AML-193 (cell line): Measurements from ENCODE around the gene SNX9.
A peak's percentile ranks its signal among the peaks of the same experiment; 100 is the strongest.
"Not testable (repeated sequence)": the region's sequence is repeated elsewhere in the genome, so short reads cannot be mapped to it uniquely, and the experiment has no call there.

Source experiments
- DNase-seq, 2 experiments: peaks; one replicate each; lab custom pipeline; 2025; lab: John Stamatoyannopoulos, UW

SNX9 gene

DNA sequence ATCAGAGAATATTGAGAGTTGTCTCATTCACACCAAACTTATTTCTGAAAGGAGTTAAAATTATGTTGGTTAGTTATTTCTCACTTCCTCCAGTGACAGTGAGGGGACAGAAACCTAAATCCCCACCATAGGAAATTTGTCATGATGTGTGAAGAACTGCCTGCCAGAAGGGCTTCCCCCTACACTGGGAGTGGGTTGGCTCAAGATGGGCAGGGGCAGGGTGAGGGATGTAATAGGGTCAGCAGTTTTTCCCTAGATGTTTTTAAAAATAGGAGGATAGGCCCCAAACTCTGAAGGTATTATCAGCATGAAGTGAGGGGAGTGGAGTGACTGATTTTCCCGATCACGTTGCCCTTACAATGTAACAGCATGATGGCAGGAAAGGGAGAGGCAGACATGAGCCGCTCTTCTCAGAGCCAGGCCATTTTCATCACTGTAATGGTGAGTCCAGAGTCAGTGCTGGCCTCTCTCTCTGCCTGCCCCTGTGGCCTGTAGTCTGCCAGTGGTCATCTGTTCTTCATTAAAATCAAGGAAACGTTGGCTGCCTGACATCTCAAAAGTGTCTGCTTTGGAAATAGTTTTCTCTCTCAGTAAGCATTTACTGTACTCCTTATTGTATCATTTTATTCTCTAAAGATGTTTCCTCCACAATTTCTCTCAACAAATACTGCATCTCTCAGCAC, 98.8 kb downstream of the SNX9 start:
- DNase-seq, result no peak

DNA sequence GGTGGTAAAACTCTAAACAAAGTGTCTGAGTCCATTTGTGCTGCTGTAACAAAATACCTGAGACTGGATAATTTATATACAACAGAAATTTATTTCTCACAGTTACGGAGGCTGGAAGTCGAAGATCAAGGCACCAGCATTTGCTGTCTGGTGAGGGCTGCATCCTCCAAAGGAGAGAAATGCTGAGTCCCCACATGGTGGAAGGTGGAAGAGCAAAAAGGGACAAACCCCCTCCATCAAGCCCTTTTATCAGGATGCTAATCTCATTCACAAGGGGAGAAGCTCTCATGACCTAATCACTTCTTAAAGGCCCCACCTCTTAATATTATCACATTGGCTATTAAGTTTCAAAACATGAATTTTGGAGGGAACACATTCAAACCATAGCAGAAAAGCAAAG, 102.7 kb downstream of the SNX9 start:
- DNase-seq, result no peak

DNA sequence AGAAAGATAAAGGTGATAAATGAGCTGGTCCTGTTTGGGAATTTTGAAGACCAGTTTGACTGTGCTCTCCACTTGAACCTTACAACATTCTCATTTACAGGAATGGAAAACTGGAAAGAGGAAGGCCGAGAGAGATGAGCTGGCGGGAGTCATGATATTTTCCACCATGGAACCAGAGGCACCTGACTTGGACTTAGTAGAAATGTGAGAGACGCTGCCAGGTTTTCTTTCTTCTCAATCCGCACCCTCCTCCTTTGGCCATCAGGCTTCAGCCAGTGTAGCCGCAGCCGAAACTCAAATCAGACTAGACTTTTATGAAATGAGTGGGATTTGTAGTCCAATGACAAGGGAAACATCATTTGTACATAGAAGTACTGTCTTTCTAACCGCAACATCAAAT, 104.0 kb downstream of the SNX9 start:
- DNase-seq, result no peak

DNA sequence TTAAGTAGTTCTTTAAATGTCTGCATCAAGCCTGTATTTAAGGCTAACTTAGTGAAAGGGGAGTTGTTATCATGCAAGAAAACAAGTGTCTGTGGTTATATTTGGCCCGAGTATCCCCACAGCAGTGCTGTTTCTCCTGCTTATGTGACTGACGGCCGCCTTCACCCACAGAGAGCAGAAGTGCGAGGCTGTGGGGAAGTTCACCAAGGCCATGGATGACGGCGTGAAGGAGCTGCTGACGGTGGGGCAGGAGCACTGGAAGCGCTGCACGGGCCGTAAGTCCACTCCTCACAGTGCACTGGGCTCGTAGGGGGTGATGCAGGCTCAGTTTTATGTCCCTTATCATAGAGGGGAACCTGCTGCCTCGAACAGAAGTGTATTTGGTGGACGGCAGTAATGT, 105.4 kb downstream of the SNX9 start:
- no peak for DNase-seq

DNA sequence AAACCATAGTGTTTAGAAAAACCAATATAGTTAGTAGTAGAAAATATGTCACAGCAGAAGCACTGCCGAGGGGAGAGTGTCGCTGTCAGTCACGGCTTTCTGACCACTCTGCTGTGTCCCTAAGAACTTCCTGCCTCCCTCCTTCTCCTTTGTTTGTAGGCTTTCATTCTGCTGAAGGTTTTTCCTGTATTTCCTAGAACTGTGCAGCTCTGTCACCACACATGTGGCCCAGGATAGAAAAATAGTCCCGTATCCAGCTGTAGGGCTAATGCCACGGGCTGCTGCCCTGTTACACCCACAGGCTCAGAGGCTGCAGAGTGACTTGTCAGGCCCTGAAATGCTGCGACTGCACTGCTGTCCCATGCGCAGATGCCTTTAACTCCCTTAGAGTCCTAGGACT, 106.0 kb downstream of the SNX9 start:
- no peak for DNase-seq

DNA sequence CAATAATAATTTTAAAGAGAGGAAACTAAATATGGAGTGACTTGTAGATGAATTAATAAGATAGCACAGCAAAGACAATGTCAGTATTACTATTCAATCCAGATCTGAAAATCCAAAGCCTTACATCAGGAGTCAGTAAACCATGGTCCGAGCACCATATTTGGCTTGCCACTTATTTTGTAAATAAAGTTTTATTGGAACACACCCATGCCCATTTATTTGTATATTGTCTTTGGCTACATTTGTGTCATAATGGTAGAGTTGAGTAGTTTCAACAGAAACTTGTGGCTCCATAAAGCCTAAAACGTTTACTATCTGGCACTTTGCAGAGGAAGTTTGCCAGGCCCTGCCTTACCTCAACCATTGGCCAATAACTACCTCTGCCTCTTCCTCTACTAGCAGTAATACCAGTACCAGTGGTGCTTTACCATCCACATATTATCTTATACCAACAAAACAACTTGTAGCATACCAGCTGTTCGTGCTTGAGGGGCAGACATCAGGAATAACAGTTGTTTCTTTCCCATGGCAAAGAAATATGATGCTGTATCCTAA, 106.8 kb downstream of the SNX9 start:
- DNase-seq, result peak; percentile 18 to 36

DNA sequence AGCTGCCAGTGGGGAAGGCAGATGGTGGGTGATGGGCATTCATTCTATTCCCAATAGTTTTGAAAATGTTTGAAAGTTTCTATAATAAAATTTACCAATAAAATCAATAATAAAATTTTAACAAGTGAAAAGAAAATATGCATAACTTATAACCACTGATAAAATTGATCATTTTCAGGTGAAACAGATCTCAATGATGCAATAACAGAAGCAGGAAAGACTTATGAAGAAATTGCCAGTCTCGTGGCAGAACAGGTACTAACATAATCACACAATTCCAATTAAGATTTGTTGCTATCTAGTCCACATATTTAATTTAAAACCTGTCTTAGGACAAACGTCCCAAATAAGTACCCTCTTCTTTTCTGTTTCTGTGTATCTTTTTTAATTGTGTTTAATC, 112.7 kb downstream of the SNX9 start:
- no peak for DNase-seq

DNA sequence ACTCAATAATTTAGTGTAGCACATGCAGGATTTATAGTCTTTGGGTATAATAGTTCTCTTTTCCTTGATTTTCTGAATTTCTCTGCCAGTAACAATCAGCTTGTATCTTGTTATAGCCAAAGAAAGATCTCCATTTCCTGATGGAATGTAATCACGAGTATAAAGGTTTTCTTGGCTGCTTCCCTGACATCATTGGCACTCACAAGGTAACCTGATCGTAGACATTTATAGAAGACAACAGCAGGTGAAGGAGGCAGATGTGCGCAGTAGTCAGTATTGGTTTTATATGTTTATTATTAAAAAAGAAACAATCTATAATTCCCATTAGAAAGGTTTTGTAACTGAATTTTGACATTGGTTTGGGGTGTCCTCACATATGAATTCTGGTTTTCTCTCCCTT, 114.3 kb downstream of the SNX9 start:
- DNase-seq, result no peak

DNA sequence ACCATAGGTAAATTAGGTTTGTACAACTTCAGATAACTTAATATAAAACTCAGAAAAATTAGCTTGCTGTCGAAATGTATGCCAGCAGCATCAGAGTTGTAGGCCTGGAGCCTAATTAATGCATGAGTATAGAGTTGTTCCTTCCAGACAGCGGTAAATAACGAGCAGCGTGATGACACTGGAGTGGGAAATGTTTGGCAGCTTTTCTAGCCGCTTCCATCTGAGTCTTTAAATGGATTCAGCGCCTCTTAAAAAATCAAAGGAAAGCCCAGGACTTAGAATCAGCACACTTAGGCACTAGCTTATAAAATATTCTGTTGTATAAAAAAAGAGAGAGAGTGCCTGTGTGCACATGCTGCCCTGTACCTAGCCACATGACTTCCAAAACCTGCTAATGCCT, 114.9 kb downstream of the SNX9 start:
- DNase-seq, result no peak

DNA sequence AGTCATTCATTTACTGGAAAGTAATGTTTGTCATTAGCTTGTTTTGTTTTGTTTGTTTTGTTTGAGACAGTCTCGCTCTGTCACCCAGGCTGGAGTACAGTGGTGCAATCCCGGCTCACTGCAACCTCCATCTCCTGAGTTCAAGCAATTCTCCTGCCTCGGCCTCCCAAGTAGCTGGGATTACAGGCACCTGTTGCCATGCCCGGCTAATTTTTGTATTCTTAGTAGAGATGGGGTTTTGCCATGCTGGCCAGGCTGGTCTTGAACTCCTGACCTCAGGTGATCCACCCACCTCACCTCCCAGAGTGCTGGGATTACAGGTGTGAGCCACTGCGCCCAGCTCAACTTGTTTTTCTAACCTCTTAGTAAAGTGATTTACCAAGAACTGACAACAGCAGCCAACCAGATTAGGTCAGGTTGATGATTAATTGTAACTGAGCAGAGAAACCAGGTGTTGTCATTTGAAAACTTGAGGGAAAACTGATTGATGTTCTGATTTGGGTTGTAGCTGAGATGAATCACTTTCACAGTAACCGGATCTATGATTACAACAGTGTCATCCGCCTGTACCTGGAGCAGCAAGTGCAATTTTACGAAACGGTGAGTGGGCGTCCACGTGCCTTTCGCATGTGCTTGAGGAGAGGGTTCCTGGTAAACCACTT, 117.5 kb downstream of the SNX9 start:
- DNase-seq, result not testable (repeated sequence)

DNA sequence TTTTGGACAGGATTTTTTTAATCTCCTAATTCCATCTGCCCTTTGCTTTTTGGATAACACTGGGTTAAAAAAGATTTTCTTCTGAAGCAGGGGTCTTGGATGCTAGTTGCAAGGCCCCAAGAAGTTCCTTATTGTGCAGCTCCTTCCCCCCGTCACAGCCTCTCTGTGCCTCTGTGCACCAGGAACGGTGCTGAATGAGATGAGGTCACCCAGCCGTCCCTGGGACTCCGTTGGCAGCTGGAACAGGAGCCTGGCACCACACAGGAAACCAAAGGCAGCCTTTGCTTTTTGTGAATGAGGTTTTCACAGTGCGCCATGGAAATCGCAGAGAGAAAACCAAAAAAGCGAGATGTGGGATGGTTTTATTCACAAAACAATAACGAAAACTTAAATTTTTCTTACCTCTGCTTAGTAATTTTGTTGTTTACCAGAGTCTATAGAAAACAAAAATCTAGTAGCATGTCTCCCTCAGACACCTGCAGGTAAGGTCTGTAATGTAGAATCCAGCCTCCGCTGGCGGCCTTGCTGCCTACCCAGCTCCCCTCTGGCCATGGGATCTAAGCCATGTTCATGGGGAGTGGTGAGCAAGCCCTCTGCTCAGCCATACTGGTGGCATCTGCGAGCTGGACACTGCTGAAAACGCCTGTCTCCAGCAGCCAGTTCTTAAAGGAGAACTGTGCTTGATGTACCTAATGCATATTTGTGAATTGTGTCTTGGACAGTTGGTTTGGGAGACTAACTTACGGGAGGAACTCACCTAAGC, 118.2 kb downstream of the SNX9 start:
- DNase-seq, result no peak

DNA sequence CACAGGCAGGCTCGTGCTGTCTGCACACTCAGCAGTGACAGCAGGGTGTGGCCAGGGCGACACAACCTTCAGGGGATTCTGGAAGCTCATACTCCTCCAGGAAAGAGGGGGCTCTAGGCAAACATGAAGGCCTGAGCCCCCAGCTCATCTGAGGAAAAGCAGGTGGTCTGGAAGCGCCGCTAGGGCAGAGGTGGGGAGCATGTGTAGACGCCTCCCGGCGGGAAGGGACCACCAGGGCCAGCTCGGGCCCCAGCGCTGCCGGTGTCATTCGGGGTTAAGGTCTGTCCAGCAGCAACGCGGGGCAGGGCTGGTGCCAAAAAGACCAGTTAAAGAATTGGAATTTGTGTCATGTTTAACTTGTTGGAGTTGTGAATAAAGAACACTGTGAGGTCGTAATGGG, 119.3 kb downstream of the SNX9 start:
- no peak for DNase-seq

DNA sequence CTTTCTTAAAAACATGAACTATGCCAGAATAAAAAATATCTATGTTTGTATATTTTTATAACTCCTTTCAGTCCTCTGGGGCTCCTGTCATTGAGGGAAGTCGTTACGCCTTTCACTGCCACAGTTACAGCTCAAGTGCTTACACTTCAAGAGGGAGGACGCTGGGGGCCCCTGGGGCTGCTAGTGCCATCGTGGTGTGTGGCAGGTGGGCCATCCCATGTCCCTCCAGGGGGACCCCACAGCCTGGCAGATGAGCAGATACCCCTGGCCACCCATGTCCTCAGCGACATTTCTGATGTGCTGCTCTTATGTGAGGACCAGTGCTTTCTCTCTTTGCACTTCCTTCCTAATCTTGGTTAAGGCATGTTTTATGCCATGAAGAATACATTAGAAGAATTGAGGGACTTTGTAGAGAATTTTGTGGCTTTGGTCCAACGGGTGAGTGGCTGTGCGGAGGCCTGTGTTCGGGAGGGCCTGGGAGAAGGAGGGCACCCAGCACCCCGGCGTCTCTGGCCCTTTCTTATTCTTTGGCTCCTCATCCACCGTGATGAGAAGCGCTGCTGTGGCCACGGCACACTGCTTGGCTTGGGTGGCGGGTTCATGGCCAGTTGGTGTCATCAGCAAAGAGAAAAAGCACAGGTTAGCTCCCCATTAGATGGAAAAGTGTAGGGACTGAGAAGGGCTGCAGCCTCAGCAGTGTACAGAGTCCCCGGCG, 120.4 kb downstream of the SNX9 start:
- no peak for DNase-seq

DNA sequence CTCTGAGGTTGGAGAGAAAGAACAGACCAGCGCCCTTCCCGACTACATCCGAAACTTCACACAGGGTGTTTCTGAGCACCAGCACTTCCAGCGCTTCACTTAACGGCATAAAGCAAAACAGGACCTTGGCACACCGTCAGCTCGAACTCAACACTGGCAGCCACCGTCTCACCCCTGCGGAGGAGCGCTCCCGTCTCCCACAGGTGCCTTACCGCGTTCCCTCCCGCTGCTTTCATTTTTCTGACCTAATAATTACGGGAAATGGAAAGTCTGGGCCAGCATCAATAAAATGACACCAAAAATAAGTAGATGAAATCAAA, 120.9 kb downstream of the SNX9 start:
- DNase-seq, result no peak

DNA sequence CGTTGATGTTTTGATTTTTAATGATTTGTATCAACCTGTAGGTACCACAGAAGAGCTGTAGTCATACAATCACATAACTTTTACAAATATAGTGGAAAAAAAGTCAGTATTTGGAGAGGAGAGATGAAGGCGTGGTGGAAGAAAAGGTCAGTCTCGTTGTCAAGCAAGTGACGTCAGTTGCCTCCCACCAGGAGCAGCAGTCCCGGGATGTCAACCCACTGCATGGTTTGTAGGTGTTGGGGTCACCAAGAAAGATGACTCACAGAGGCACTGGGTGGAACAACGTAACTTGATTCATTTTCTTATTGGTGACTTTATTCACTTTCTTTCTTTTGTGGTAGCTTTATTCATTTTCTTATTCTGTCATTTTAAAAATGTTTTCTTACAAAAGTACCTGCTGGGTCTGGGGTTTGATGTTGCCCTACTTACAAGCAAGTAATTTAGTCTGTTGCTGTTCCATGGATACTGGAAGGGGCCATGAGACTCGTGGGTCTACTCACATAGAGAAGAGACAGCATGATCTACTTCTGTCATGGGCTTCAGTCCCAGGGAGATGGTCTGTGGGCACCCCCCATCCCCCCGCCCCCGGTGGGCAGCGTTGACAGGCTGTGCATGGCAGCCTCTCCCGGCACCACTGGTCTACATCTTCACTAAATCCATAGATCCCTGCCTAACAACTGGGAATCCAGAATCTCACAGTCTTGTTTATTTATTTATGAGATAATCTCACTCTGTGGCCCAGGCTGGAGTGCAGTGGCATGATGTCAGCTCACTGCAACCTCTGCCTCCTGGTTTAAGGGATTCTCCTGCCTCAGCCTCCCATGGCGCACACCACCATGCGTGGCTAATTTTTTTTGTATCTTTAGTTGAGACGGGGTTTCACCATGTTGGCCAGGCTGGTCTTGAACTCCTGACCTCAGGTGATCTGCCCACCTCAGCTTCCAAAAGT, 122.2 kb downstream of the SNX9 start:
- no peak for DNase-seq

DNA sequence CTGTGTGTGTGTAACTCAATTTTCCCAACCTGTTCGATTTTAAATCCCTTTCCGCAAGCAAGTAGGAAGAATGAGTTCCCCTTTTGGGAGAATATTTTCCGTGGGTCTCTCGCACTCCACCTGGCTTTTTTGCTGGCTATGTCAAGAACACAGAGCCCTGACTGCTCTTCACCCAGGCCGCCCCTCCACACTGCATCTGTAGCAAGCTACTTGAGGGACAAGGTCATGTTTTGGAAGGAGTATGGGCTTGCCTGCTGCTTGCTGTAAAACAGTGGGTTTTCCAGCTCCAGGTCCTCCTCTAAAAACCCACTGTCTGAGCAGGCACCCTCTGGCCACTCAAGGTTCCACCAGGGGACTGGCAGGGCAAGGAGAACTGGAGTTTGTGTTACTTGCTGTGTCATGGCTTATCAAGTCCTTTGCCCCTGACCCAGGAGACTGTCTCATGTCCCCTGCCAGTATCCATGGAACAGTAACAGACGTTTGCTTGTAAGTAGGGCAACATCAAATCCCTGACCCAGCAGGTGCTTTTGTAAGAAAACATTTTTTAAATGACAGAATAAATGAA, 123.1 kb downstream of the SNX9 start:
- no peak for DNase-seq

DNA sequence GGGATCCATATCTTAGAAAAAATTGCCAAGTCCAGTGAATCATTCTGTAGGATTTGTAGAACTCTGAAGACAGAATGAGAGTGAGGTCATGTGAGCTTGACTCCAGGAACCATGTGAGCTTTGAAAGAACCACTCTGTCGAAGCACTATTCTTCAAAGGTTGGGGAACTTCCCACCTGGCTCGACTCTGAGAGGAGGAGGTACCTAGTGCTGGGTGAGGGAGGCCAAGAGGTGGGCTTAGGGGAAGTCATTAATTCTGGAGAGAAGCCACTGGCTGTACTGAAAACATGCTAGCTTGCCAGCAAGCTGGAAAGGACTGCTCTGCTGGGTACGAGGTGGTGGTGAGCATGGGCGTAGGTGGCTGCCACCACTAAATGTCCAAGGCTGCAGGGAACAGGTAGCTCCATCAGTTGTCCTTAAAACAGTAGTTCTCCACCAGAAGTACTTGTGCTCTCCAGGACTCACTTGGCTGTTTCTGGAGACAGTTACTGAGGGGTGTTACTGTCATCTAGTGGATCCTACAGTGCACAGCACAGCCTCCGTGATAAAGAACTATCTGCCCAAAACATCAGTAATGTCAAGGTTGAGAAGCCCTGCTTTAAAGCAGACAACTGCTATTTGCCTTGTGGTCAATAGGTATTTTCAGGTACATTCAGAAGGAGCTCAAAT, 124.0 kb downstream of the SNX9 start:
- peak; percentile 60 to 70 for DNase-seq

DNA sequence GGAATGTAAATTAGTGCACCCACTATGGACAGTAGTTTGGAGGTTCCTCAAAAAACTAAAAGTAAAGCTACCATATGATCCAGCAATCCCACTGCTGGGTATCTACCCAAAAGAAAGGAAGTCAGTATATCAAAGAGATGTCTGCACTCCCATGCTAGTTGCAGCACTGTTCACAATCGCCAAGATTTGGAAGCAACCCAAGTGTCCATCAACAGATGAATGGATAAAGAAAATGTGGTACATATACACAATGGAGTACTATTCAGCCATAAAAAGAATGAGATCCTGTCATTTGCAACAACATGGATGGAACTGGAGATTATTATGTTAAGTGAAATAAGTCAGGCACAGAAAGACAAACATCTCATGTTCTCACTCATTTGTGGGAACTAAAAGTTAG, 127.9 kb downstream of the SNX9 start:
- not testable (repeated sequence) for DNase-seq

DNA sequence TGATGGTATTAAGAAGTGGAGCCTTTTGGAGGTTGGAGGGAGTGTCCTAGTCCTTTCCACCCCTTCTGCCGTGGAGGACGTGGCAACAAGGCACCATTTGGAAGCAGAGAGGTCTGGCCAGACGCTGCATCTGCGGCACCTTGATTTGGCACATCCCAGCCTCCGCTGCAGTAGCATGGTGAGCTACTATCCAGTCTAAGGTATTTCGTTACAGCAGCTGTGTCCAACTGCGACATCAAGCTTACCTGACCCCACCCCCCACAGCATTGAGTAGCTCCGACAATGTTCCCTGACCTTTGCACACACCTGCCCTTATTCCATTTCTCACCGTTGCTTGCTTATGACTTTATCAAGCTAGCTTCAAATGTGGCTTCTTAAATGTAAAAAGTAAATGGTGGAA, 128.8 kb downstream of the SNX9 start:
- no peak for DNase-seq

DNA sequence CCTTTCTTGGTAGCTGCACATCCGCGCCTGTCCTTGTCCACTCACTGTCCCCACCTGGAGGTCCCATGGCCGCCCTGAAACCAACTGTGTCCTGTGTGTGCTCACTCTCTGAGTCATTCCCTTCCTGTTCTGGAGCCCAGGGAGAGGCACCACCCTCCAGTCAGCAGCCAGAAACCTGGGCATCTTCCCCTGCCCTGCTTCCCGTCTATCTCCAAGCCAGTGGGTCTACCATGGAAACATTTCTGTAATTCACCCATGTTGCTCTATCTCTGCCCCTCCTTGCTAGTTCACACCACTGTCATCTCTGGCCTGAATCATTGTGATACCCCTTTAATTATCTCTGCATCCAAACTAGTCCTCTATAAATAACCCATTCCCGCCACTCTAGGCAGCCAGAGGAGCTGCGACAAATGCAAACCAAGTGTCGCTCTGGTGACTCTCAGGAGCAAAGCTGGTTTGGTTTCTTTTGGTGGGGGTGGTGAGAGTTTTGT, 129.9 kb downstream of the SNX9 start:
- DNase-seq, result no peak
